Upper lobe of right lung (tissue), 1 donor: Measurements from ENCODE around the gene CHAF1A. TPM values are rescaled to one million over a fixed set of nuclear protein-coding genes. Genes with fewer than 3 reads are reported as not detected.

Source experiments
- ATAC-seq: fragments of 200-7000 bp; cut with Tn5 transposase; one replicate; pipeline ENCODE4 v1.9.1; 2020; ENCODE audit warnings: mild to moderate bottlenecking, moderate library complexity
- DNase-seq: peaks from one replicate; pipeline ENCODE4 v3.0.0-alpha.2; 2020
- H3K27ac ChIP-seq: fragments of 200-600 bp; one replicate; pipeline ENCODE4 v1.8.0; 2022
- H3K27me3 ChIP-seq: fragments of 200-600 bp; one replicate; pipeline ENCODE4 v1.8.0; 2022; ENCODE audit warnings: mild to moderate bottlenecking
- H3K36me3 ChIP-seq: fragments of 200-600 bp; one replicate; pipeline ENCODE4 v1.8.0; 2022
- H3K4me1 ChIP-seq: fragments of 200-600 bp; one replicate; pipeline ENCODE4 v1.8.0; 2022
- H3K4me3 ChIP-seq: fragments of 200-600 bp; one replicate; pipeline ENCODE4 v1.8.0; 2022; ENCODE audit warnings: mild to moderate bottlenecking
- H3K9me3 ChIP-seq: fragments of 200-600 bp; one replicate; pipeline ENCODE4 v1.8.0; 2022
- CTCF ChIP-seq: fragments of 200-600 bp; IDR thresholded peaks from one replicate; pipeline ENCODE4 v1.8.0; 2022; ENCODE audit warnings: antibody characterized with exemption
- intact Hi-C: fragments of 100-400 bp; cut with DNase I; formaldehyde crosslinking; loops from one replicate; pipeline ENCODE4 v1.11.0; 2022
- total RNA-seq: library from RNA; stranded (reverse); fragmentation: NEBNext Ultra II Directional; extraction: Animal tissue kit (Norgen Biotek cat#: 25700); gene quantifications from one replicate; pipeline ENCODE4 v1.2.1, GENCODE V29; 2021
- donor health status: DM: no; HTN: yes; CAD: no; lungs with severe emphysema.

The CHAF1A gene
- total RNA-seq, 1 donor from 2014 or later = 10.8 TPM

GRCh38 chr19:4361152-4362046 is 41.0 kb upstream of the CHAF1A start:
- Histone ChIP-seq H3K36me3 (peaks cover 75% of the 10 kb centered on the region), H3K27ac (no peak overlapping the region), H3K9me3 (no peaks in the 10 kb centered on the region), H3K27me3 (no peaks in the 10 kb centered on the region), H3K4me3 (no peak overlapping the region), H3K4me1 (no peaks in the 10 kb centered on the region)
- no peak for DNase-seq
- intact Hi-C loops = no loop called here
- no peak for TF ChIP-seq CTCF
- no peak for ATAC-seq

- no peak overlapping the region for H3K27ac ChIP-seq
- no peaks in the 10 kb centered on the region for H3K4me1 ChIP-seq
- intact Hi-C loops = no loop called here
- H3K4me3 ChIP-seq = no peak overlapping the region
- no peak for TF ChIP-seq CTCF
- no peak for ATAC-seq
- DNase-seq = no peak
- H3K9me3 ChIP-seq = no peaks in the 10 kb centered on the region
- H3K36me3 ChIP-seq = peaks cover 76% of the 10 kb centered on the region
- H3K27me3 ChIP-seq = no peaks in the 10 kb centered on the region
Observed at GRCh38 chr19:4362101-4362828, 40.2 kb upstream of the CHAF1A start.

- TF ChIP-seq CTCF = no peak
- H3K4me3 ChIP-seq = no peak overlapping the region
- DNase-seq = no peak
- no peaks in the 10 kb centered on the region for H3K9me3 ChIP-seq
- intact Hi-C loops = no loop called here
- no peak overlapping the region for H3K27ac ChIP-seq
- H3K27me3 ChIP-seq = no peaks in the 10 kb centered on the region
- no peak for ATAC-seq
- H3K4me1 ChIP-seq = peaks cover 6% of the 10 kb centered on the region
- peaks cover 76% of the 10 kb centered on the region for H3K36me3 ChIP-seq
Observed at GRCh38 chr19:4362831-4363545, 39.5 kb upstream of the CHAF1A start.

GRCh38 chr19:4363571-4364304 is 38.7 kb upstream of the CHAF1A start:
- H3K9me3 ChIP-seq = no peaks in the 10 kb centered on the region
- ATAC-seq (no peak), DNase-seq (no peak)
- H3K4me3 ChIP-seq = no peak overlapping the region
- peaks cover 13% of the 10 kb centered on the region for H3K4me1 ChIP-seq
- no peaks in the 10 kb centered on the region for H3K27me3 ChIP-seq
- intact Hi-C loops = no loop called here
- H3K27ac ChIP-seq = no peak overlapping the region
- H3K36me3 ChIP-seq = peaks cover 74% of the 10 kb centered on the region
- no peak for TF ChIP-seq CTCF

- intact Hi-C loops = no loop called here
- DNase-seq = no peak
- peaks cover 61% of the 10 kb centered on the region for H3K36me3 ChIP-seq
- no peaks in the 10 kb centered on the region for H3K27me3 ChIP-seq
- TF ChIP-seq CTCF = no peak
- H3K27ac ChIP-seq = no peak overlapping the region
- H3K4me3 ChIP-seq = no peak overlapping the region
- ATAC-seq = no peak
- no peaks in the 10 kb centered on the region for H3K9me3 ChIP-seq
- peaks cover 29% of the 10 kb centered on the region for H3K4me1 ChIP-seq
Observed at GRCh38 chr19:4365341-4365740, 37.1 kb upstream of the CHAF1A start.
